D721Med (cell line): ENCODE data around the gene RS1.
A peak's percentile ranks its signal among the peaks of the same experiment; 100 is the strongest.

Experiments
- DNase-seq: peaks from one replicate; pipeline ENCODE4 v3.0.0; 2011; ENCODE audit warnings: low spot score; ENCODE audit not compliant: insufficient read length
- FAIRE-seq: peaks from 2 replicates; lab custom pipeline; 2011; peaks lifted over from hg19 to GRCh38; lab: Jason Lieb, UNC
- TF ChIP-seq, protein P1 (sequence below): IDR thresholded peaks from 2 replicates; pipeline ENCODE4 v1.5.1; 2012; ENCODE audit warnings: mild to moderate bottlenecking, control low read depth; ENCODE audit not compliant: insufficient read depth; ENCODE audit errors: missing control alignments

Gene RS1

DNA sequence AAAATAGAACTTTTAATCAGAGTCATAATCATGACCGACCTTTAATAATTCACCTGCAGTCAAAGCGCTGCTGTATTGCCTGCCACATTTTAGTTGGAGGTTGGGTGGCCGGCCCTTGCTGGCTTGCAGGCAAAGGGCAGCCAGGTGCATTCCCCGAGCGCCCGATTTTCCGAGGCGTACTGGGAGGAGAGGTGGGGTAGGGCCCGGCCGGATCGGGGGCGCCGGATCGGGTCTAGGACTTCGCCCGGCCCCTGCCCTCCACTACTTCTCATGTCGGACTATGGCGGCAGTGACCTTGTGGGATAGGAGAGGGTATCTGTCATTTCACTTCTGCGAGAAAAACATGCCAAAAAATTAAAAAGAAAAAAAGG, 2.5 kb upstream of the RS1 start:
- TF ChIP-seq, protein P1, sequence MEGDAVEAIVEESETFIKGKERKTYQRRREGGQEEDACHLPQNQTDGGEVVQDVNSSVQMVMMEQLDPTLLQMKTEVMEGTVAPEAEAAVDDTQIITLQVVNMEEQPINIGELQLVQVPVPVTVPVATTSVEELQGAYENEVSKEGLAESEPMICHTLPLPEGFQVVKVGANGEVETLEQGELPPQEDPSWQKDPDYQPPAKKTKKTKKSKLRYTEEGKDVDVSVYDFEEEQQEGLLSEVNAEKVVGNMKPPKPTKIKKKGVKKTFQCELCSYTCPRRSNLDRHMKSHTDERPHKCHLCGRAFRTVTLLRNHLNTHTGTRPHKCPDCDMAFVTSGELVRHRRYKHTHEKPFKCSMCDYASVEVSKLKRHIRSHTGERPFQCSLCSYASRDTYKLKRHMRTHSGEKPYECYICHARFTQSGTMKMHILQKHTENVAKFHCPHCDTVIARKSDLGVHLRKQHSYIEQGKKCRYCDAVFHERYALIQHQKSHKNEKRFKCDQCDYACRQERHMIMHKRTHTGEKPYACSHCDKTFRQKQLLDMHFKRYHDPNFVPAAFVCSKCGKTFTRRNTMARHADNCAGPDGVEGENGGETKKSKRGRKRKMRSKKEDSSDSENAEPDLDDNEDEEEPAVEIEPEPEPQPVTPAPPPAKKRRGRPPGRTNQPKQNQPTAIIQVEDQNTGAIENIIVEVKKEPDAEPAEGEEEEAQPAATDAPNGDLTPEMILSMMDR, result no peak
- no peak for DNase-seq
- FAIRE-seq, result peak; percentile 70

DNA sequence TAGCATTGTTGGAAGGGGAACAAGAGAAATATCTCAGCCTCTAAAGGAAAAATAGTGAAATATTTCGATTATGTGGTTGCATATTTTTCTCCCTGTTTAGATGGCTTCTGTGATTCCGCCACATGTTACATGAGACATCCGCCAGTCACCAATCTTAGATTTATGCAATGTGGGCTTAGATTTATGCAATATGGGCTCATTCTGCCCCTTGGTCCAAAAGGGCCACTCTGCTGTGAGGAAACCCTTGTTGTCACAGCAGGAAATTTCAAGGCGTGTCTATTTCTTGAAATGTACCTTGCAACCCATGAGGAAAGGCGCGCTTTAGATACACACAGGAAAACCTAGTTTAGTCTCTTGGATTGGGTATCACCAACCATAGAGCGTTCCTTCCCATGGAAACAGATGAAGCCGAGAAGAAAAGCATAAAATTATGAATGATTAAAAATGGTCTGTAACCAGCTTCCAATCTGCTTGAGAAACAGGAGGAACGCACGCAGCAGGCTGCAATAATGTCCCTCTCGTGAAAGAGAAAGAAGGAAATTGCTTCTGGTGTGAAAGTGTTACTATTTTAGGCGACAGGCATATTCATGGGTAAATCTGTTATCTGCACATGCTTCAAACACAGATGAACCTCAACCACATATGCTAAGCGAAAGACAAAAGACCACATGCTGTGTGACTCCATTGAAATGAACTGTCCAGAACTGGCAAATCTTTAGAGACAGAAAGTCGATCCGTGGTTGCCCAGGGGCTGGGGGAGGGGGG, 3.7 kb downstream of the RS1 start:
- FAIRE-seq (peak; percentile 67), DNase-seq (no peak)
- TF ChIP-seq, protein P1, result no peak

DNA sequence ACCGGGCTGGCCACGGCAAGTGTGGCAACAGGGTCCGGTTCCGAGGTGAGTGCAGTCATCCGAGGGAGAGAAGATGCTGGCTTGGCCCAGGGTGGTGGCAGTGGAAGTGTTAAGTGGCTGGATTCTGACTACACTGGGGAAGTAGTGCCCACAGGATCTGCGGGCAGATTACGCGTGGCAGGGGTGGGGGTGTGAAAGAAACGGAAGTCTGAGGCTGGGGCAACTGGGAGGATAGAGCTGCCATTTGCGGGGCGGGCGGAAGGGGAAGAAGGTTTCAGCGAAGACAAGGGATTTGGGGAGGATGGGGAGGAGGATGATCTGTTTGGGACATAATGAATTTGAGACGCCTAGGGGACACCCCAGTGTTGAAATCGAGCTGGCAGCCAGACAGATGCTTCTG, 5.3 kb downstream of the RS1 start:
- TF ChIP-seq, protein P1, result no peak
- FAIRE-seq (no peak), DNase-seq (no peak)

DNA sequence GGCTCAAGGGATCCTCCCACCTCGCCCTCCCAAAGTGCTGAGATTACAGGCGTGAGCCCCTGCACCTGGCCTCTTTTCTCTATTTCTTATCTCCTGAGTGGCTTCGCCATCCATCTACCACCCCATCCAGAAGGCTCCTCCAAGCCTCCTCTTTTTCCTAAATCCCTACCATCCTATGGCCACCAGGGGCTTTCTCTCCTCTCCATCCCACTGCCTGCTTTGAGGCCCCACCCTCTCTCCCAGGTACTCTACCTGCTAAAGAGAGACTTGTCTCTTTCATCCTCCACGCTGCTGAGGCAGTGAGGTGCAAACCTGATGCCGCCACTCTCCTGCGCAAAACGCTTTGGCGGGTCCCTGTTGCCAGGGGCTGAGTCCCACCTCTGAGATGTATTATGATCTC, 7.0 kb downstream of the RS1 start:
- TF ChIP-seq, protein P1, result no peak
- FAIRE-seq, result no peak
- no peak for DNase-seq

DNA sequence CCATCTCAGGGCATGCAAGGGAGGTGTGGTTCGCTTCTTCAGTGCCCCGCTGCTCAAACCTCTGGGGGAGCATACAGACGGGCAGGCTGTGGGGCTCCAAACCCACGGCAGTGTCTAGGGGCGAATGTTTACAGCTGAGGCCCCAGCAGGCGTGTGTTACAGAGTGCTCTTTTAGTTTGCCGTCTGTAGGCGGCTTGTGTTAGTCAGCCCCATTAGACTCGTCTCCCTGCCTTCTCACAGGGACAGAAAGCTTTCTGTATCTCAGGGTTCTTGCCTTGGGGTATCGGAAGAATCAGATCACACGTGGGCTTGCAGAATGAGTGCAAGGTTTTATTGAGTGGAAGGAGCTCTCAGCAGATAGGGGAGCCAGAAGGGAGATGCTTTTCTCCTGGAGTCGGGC, 10.6 kb downstream of the RS1 start:
- DNase-seq (no peak), FAIRE-seq (no peak)
- TF ChIP-seq, protein P1, result no peak

DNA sequence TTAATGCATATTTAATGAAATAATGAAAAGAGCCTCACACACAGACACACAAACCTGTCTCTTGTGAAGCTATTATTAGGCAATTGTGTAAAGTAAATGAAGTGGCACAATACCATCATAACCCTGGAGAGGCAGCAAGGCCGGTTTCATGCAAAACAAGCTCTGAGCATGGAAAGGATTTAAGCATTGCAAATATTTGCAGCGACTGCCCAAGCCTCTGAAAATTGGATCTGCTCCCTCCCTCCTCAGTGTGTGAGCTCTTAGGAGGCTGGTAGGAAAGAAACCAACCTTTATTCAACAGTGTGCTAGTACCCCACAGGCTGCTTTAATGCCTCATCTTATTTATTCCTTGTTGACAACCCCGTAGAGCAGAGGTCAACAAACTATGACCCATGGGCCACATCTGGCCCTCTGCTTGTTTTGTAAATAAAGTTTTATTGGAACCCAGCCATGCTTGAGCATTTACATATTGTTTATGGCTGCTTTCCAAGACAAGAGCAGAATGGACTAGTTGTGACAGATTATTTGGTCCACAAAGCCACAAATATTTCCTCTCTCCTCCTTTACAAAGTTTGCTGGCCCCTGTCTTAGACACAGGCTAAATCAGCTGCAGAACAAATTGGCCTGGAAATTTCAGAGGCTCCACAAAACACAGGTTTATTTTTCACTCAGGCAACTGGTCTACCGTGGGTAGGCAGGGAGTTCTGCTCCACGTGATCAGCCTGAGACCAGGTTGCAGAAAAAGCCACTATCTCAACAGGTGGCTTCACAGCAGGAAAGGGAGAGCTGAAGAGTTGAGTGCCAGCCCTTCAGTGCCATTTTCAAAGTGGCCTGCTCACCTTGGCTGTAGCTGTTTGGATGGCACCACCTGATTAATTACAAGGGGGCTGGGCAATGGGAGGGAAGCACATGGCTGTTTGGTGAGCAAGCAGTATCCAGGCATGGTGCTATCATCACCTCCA, 16.8 kb downstream of the RS1 start:
- DNase-seq, result no peak
- TF ChIP-seq, protein P1, result no peak
- no peak for FAIRE-seq

DNA sequence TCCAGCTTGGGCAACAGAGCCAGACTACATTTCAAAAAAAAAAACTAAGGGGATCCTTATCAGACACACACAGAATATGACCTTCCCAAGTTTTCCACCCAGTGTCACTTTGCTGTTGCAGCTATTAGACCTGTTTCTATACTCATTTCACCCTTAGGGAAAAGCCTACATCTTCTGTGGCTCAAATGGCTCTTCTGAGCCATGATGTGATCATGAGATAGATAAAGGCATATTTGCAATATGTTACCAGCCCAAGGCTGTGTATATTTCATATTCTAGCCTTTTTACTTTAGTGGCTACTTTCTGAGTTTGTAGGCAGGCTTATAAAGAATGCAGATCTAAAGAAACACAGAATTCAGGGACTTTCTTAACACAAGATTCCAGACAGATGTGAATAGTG, 19.3 kb downstream of the RS1 start:
- TF ChIP-seq, protein P1, result no peak
- DNase-seq (no peak), FAIRE-seq (peak; percentile 35)
